ENCODE measurements around the gene NUP93.
A peak's percentile ranks its signal among the peaks of the same experiment; 100 is the strongest.
"Not testable (repeated sequence)": the region's sequence is repeated elsewhere in the genome, so short reads cannot be mapped to it uniquely, and the experiment has no call there.

The NUP93 gene

GRCh38 chr16:56798955-56799354, 69.0 kb downstream of the NUP93 start:
- Histone ChIP-seq H3K4me3 (no peak overlapping the region), H3K9me3 (ENCODE audit: low read depth, low read length) (no peaks in the 10 kb centered on the region), H3K36me3 (ENCODE audit: insufficient read depth, low read length) (no peaks in the 10 kb centered on the region), H3K9ac (ENCODE audit: insufficient read length) (no peak overlapping the region), H3K27ac (no peak overlapping the region)
- no peak for DNase-seq (ENCODE audit: low read depth, low spot score)
- TF ChIP-seq POLR2AphosphoS5 (IDR thresholded peaks at IDR 0.05; ENCODE audit: borderline replicate concordance, low read depth, low read length) (no peak), FOXP2 (optimal IDR thresholded peaks at IDR 0.05; ENCODE audit: control extremely low read depth, extremely low read length, insufficient read depth) (no peak), EZH2 (IDR thresholded peaks at IDR 0.05) (no peak)

- H3K4me3 ChIP-seq, result no peak overlapping the region
- H3K9me3 ChIP-seq (ENCODE audit: low read depth, low read length), result no peaks in the 10 kb centered on the region
- TF ChIP-seq POLR2AphosphoS5 (IDR thresholded peaks at IDR 0.05; ENCODE audit: borderline replicate concordance, low read depth, low read length) (no peak), EZH2 (IDR thresholded peaks at IDR 0.05) (no peak), FOXP2 (optimal IDR thresholded peaks at IDR 0.05; ENCODE audit: control extremely low read depth, extremely low read length, insufficient read depth) (no peak)
- no peaks in the 10 kb centered on the region for H3K36me3 ChIP-seq (ENCODE audit: insufficient read depth, low read length)
- H3K9ac ChIP-seq (ENCODE audit: insufficient read length), result no peak overlapping the region
- no peak for DNase-seq (ENCODE audit: low read depth, low spot score)
- H3K27ac ChIP-seq, result no peak overlapping the region
Measured at GRCh38 chr16:56800355-56800754, 70.4 kb downstream of the NUP93 start.

- H3K36me3 ChIP-seq (ENCODE audit: insufficient read depth, low read length), result no peaks in the 10 kb centered on the region
- no peak overlapping the region for H3K4me3 ChIP-seq
- H3K9ac ChIP-seq (ENCODE audit: insufficient read length), result no peak overlapping the region
- TF ChIP-seq POLR2AphosphoS5 (IDR thresholded peaks at IDR 0.05; ENCODE audit: borderline replicate concordance, low read depth, low read length) (no peak), EZH2 (IDR thresholded peaks at IDR 0.05) (no peak), FOXP2 (optimal IDR thresholded peaks at IDR 0.05; ENCODE audit: control extremely low read depth, extremely low read length, insufficient read depth) (no peak)
- H3K9me3 ChIP-seq (ENCODE audit: low read depth, low read length), result no peaks in the 10 kb centered on the region
- H3K27ac ChIP-seq, result no peak overlapping the region
- no peak for DNase-seq (ENCODE audit: low read depth, low spot score)
Measured at GRCh38 chr16:56801762-56802161, 71.8 kb downstream of the NUP93 start.

- DNase-seq (ENCODE audit: low read depth, low spot score), result no peak
- Histone ChIP-seq H3K9me3 (ENCODE audit: low read depth, low read length) (no peaks in the 10 kb centered on the region), H3K27ac (no peak overlapping the region), H3K36me3 (ENCODE audit: insufficient read depth, low read length) (no peaks in the 10 kb centered on the region), H3K4me3 (no peak overlapping the region), H3K9ac (ENCODE audit: insufficient read length) (no peak overlapping the region)
- TF ChIP-seq POLR2AphosphoS5 (IDR thresholded peaks at IDR 0.05; ENCODE audit: borderline replicate concordance, low read depth, low read length) (no peak), FOXP2 (optimal IDR thresholded peaks at IDR 0.05; ENCODE audit: control extremely low read depth, extremely low read length, insufficient read depth) (no peak), EZH2 (IDR thresholded peaks at IDR 0.05) (no peak)
Measured at GRCh38 chr16:56807011-56807675, 77.2 kb downstream of the NUP93 start.

GRCh38 chr16:56807676-56808067, 77.7 kb downstream of the NUP93 start:
- DNase-seq (ENCODE audit: low read depth, low spot score); H3K36me3 ChIP-seq (ENCODE audit: insufficient read depth, low read length); H3K9ac ChIP-seq (ENCODE audit: insufficient read length); H3K27ac ChIP-seq; H3K9me3 ChIP-seq (ENCODE audit: low read depth, low read length); H3K4me3 ChIP-seq: not testable (repeated sequence)

GRCh38 chr16:56810954-56811353, 81.0 kb downstream of the NUP93 start:
- Histone ChIP-seq H3K9me3 (ENCODE audit: low read depth, low read length) (no peaks in the 10 kb centered on the region), H3K4me3 (no peak overlapping the region), H3K9ac (ENCODE audit: insufficient read length) (no peak overlapping the region), H3K36me3 (ENCODE audit: insufficient read depth, low read length) (no peaks in the 10 kb centered on the region), H3K27ac (no peak overlapping the region)
- no peak for DNase-seq (ENCODE audit: low read depth, low spot score)
- TF ChIP-seq EZH2 (IDR thresholded peaks at IDR 0.05), result no peak
- no peak for TF ChIP-seq FOXP2 (optimal IDR thresholded peaks at IDR 0.05; ENCODE audit: control extremely low read depth, extremely low read length, insufficient read depth)
- no peak for TF ChIP-seq POLR2AphosphoS5 (IDR thresholded peaks at IDR 0.05; ENCODE audit: borderline replicate concordance, low read depth, low read length)

- H3K27ac ChIP-seq; H3K9me3 ChIP-seq (ENCODE audit: low read depth, low read length); H3K4me3 ChIP-seq; H3K9ac ChIP-seq (ENCODE audit: insufficient read length); H3K36me3 ChIP-seq (ENCODE audit: insufficient read depth, low read length); DNase-seq (ENCODE audit: low read depth, low spot score): not testable (repeated sequence)
Measured at GRCh38 chr16:56811602-56812001, 81.7 kb downstream of the NUP93 start.

GRCh38 chr16:56812884-56813283, 83.0 kb downstream of the NUP93 start:
- no peak overlapping the region for H3K9ac ChIP-seq (ENCODE audit: insufficient read length)
- no peak for DNase-seq (ENCODE audit: low read depth, low spot score)
- no peak for TF ChIP-seq FOXP2 (optimal IDR thresholded peaks at IDR 0.05; ENCODE audit: control extremely low read depth, extremely low read length, insufficient read depth)
- no peak for TF ChIP-seq EZH2 (IDR thresholded peaks at IDR 0.05)
- no peak for TF ChIP-seq POLR2AphosphoS5 (IDR thresholded peaks at IDR 0.05; ENCODE audit: borderline replicate concordance, low read depth, low read length)
- H3K36me3 ChIP-seq (ENCODE audit: insufficient read depth, low read length), result no peaks in the 10 kb centered on the region
- no peaks in the 10 kb centered on the region for H3K9me3 ChIP-seq (ENCODE audit: low read depth, low read length)
- no peak overlapping the region for H3K4me3 ChIP-seq
- 0 out of 2 replicates have a peak overlapping the region, but pooled peaks have one; percentile 13 for H3K27ac ChIP-seq
